Stomach (tissue), 4 donors: ENCODE data around the gene UBE2N.

Experiments used
- POLR2A ChIP-seq, 4 donors: fragments of 450-650 bp; IDR thresholded peaks; one replicate each; pipeline ENCODE4 v1.6.1; 2016; ENCODE audit warnings: antibody characterized with exemption in 4 of 4, control low read depth in 2 of 4, mild to moderate bottlenecking in 1 of 4, moderate library complexity in 1 of 4
- POLR2AphosphoS5 ChIP-seq, 3 donors: sonication (generic); formaldehyde crosslinking; IDR thresholded peaks; one replicate each; pipeline ENCODE4 v1.6.1; 2016; ENCODE audit warnings: antibody characterized with exemption in 3 of 3
- TF ChIP-seq, protein P1 (sequence below), 7 experiments: fragments of 450-650 bp in 4 of 7; fragments of 200-600 bp in 3 of 7; sonication (generic) in 3 of 7; IDR thresholded peaks; one replicate each; pipeline ENCODE4 v1.5.1; 2016 to 2019; ENCODE audit warnings: antibody characterized with exemption in 7 of 7, control low read depth in 2 of 7, mild to moderate bottlenecking in 1 of 7

- TF ChIP-seq, protein P1, sequence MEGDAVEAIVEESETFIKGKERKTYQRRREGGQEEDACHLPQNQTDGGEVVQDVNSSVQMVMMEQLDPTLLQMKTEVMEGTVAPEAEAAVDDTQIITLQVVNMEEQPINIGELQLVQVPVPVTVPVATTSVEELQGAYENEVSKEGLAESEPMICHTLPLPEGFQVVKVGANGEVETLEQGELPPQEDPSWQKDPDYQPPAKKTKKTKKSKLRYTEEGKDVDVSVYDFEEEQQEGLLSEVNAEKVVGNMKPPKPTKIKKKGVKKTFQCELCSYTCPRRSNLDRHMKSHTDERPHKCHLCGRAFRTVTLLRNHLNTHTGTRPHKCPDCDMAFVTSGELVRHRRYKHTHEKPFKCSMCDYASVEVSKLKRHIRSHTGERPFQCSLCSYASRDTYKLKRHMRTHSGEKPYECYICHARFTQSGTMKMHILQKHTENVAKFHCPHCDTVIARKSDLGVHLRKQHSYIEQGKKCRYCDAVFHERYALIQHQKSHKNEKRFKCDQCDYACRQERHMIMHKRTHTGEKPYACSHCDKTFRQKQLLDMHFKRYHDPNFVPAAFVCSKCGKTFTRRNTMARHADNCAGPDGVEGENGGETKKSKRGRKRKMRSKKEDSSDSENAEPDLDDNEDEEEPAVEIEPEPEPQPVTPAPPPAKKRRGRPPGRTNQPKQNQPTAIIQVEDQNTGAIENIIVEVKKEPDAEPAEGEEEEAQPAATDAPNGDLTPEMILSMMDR (IDR thresholded peaks at IDR 0.05), result no peak
- TF ChIP-seq POLR2A (IDR thresholded peaks at IDR 0.05) (no peak), POLR2AphosphoS5 (IDR thresholded peaks at IDR 0.05) (no peak)
Measured at GRCh38 chr12:93368766-93369165, 73.0 kb downstream of the UBE2N start.
